Suprapubic skin (tissue), 4 donors: Measurements from ENCODE around the gene CCNYL1.

Source experiments
- CTCF ChIP-seq, 2 donors: fragments of 200-600 bp in 1 of 2; fragments of 450-650 bp in 1 of 2; sonication (generic) in 1 of 2; IDR thresholded peaks; one replicate each; pipeline ENCODE4 v1.5.1; 2016 to 2019; ENCODE audit warnings: antibody characterized with exemption in 2 of 2, mild to moderate bottlenecking in 1 of 2, moderate library complexity in 1 of 2
- EP300 ChIP-seq: sonication (generic); formaldehyde crosslinking; IDR thresholded peaks from one replicate; pipeline ENCODE4 v1.6.1; 2017; ENCODE audit warnings: antibody characterized with exemption
- POLR2A ChIP-seq, 2 donors: fragments of 450-650 bp; IDR thresholded peaks; one replicate each; pipeline ENCODE4 v1.6.1; 2017; ENCODE audit warnings: antibody characterized with exemption in 2 of 2, mild to moderate bottlenecking in 2 of 2, moderate library complexity in 2 of 2
- POLR2AphosphoS5 ChIP-seq, 3 donors: sonication (generic); formaldehyde crosslinking; IDR thresholded peaks; one replicate each; pipeline ENCODE4 v1.6.1; 2017; ENCODE audit warnings: antibody characterized with exemption in 3 of 3

- TF ChIP-seq CTCF (IDR thresholded peaks at IDR 0.05) (no peak), POLR2AphosphoS5 (IDR thresholded peaks at IDR 0.05) (no peak), EP300 (no peak), POLR2A (IDR thresholded peaks at IDR 0.05) (no peak)
These were observed 56.9 kb downstream of the CCNYL1 start for GRCh38 chr2:207768168-207768865.
